ENCODE data around the gene SH2D6.

DNA sequence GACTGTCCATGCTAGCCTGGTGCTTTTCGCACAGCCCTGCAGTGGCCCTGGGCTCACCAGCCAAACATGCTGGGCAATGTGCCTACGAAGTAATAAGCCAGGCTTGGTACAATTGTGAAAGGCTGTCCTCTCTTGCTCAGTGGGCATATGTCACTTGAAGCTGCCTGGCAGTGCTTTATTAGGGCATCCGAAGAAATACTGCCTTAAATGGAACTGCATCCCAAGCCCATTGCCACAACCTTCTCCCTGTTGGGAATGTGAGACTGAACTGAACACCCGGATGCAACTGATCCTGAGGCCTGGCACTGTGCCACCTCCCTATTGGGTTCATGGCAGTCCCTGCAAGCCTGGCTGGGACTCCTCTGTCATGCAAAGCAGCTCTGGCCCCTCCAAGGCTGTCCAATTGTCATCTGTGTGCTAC, 24.2 kb upstream of the SH2D6 start:
- TF ChIP-seq CTCF (IDR thresholded peaks at IDR 0.05 in 8 of 11, conservative IDR thresholded peaks at IDR 0.05 in 3 of 11), result no peak
- no peak for TF ChIP-seq POLR2A (IDR thresholded peaks at IDR 0.05)
